GM12878 (cell line): ENCODE measurements around the gene DLGAP3.

ENCODE experiments used
- CREB1 ChIP-seq: IDR thresholded peaks from 2 replicates; pipeline ENCODE4 v1.6.1; 2012; ENCODE audit warnings: low read depth, mild to moderate bottlenecking, inconsistent platforms
- FOXK2 ChIP-seq: fragments of 450-650 bp; IDR thresholded peaks from 2 replicates; pipeline ENCODE4 v1.6.1; 2017; ENCODE audit warnings: mild to moderate bottlenecking, moderate library complexity
- POLR2A ChIP-seq: IDR thresholded peaks from 2 replicates; pipeline ENCODE4 v1.6.1; 2011; ENCODE audit warnings: low read depth, mild to moderate bottlenecking, low read length
- RAD21 ChIP-seq: IDR thresholded peaks from 2 replicates; pipeline ENCODE4 v1.6.1; 2011; ENCODE audit warnings: mild to moderate bottlenecking, low read depth, low read length, moderate library complexity; ENCODE audit not compliant: insufficient read depth
- SRF ChIP-seq, 2 experiments: IDR thresholded peaks; 2 replicates each; pipeline ENCODE4 v1.6.1; 2011; ENCODE audit warnings: low read depth in 2 of 2, low read length in 2 of 2, mild to moderate bottlenecking in 1 of 2, moderate library complexity in 1 of 2
- TCF12 ChIP-seq: IDR thresholded peaks from 2 replicates; pipeline ENCODE4 v1.6.1; 2011; ENCODE audit warnings: low read depth, mild to moderate bottlenecking, low read length
- TF ChIP-seq, protein P1 (sequence below), 3 experiments: IDR thresholded peaks in 2 of 3; conservative IDR thresholded peaks in 1 of 3; 2 replicates each; pipeline ENCODE4 v1.5.1; 2011; ENCODE audit warnings: low read depth in 3 of 3, low read length in 3 of 3, mild to moderate bottlenecking in 3 of 3, control low read depth in 2 of 3, moderate library complexity in 2 of 3, inconsistent platforms in 1 of 3, mixed read lengths in 1 of 3; ENCODE audit not compliant: control insufficient read depth in 2 of 3, insufficient read depth in 1 of 3; ENCODE audit errors: extremely low read depth in 1 of 3
- TF ChIP-seq, protein P2 (sequence below): IDR thresholded peaks from 2 replicates; pipeline ENCODE4 v1.6.1; 2011; ENCODE audit warnings: low read depth, mild to moderate bottlenecking, low read length, moderate library complexity, borderline replicate concordance; ENCODE audit errors: extremely low read depth
- TF ChIP-seq, protein P3 (sequence below): fragments of 450-650 bp; IDR thresholded peaks from 2 replicates; pipeline ENCODE4 v1.6.1; 2017; ENCODE audit warnings: mild to moderate bottlenecking
- TF ChIP-seq, protein P4 (sequence below): IDR thresholded peaks from 2 replicates; pipeline ENCODE4 v1.6.1; 2012; ENCODE audit warnings: improper control_type of control experiment, low read depth, low read length; ENCODE audit not compliant: insufficient replicate concordance
- TF ChIP-seq, protein P5 (sequence below): IDR thresholded peaks from 2 replicates; pipeline ENCODE4 v1.6.1; 2011; ENCODE audit warnings: borderline replicate concordance, low read depth, mild to moderate bottlenecking, moderate library complexity, low read length; ENCODE audit not compliant: insufficient read depth, poor library complexity, severe bottlenecking

DNA sequence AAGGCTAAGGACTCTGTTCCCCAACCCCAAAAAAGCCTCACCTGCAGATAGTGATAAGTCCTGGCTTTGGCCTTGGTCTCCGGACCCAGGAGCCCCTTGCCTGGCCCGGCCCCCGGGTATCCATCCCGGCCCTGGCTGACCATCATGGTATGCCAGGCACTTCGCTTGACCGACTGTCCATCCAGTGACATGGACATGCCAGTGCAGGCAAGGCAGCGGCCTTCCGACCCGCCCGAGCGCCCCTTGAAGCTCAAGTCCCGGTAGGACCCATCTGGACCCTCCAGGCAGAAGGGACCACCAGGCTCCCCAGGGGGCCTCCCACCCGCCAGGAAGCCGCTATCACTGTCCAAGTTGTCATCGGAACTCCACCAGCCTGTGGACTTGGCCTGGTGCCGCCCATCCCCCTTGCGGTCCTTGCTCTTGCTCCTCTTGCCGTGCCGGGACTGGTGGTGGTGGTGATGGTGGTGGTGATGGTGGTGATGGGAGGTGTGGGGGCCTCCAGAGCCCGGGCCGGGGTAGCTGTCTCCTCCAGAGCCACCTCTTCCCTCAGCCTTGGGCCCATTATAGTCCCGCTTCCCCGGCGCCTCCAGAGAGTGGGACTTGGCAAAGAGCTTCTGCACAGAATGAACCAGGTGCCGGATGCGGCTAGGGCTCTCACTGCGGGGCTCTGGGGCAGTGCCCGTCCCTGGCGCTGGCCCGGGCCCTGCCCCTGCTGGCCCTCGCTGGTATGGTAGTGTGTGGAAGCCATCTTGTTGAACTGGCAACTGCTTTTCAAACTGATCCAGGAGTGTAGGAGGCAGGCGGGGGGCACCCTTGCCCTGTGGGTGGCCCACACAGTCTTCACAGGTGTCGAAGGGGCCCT is 25.0 kb downstream of the DLGAP3 start:
- TF ChIP-seq, protein P1, sequence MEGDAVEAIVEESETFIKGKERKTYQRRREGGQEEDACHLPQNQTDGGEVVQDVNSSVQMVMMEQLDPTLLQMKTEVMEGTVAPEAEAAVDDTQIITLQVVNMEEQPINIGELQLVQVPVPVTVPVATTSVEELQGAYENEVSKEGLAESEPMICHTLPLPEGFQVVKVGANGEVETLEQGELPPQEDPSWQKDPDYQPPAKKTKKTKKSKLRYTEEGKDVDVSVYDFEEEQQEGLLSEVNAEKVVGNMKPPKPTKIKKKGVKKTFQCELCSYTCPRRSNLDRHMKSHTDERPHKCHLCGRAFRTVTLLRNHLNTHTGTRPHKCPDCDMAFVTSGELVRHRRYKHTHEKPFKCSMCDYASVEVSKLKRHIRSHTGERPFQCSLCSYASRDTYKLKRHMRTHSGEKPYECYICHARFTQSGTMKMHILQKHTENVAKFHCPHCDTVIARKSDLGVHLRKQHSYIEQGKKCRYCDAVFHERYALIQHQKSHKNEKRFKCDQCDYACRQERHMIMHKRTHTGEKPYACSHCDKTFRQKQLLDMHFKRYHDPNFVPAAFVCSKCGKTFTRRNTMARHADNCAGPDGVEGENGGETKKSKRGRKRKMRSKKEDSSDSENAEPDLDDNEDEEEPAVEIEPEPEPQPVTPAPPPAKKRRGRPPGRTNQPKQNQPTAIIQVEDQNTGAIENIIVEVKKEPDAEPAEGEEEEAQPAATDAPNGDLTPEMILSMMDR (IDR thresholded peaks at IDR 0.05 in 2 of 3, conservative IDR thresholded peaks at IDR 0.05 in 1 of 3; ENCODE audit: control insufficient read depth in 2 of 3, extremely low read depth in 1 of 3, insufficient read depth in 1 of 3, low read depth in 3 of 3, low read length in 3 of 3): no peak
- TF ChIP-seq SRF (IDR thresholded peaks at IDR 0.05; ENCODE audit: low read depth in 2 of 2, low read length in 2 of 2): no peak
- TF ChIP-seq, protein P2, sequence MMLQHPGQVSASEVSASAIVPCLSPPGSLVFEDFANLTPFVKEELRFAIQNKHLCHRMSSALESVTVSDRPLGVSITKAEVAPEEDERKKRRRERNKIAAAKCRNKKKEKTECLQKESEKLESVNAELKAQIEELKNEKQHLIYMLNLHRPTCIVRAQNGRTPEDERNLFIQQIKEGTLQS: no peak
- no peak for TF ChIP-seq POLR2A
- TF ChIP-seq FOXK2: no peak
- no peak for TF ChIP-seq CREB1
- TF ChIP-seq, protein P3, sequence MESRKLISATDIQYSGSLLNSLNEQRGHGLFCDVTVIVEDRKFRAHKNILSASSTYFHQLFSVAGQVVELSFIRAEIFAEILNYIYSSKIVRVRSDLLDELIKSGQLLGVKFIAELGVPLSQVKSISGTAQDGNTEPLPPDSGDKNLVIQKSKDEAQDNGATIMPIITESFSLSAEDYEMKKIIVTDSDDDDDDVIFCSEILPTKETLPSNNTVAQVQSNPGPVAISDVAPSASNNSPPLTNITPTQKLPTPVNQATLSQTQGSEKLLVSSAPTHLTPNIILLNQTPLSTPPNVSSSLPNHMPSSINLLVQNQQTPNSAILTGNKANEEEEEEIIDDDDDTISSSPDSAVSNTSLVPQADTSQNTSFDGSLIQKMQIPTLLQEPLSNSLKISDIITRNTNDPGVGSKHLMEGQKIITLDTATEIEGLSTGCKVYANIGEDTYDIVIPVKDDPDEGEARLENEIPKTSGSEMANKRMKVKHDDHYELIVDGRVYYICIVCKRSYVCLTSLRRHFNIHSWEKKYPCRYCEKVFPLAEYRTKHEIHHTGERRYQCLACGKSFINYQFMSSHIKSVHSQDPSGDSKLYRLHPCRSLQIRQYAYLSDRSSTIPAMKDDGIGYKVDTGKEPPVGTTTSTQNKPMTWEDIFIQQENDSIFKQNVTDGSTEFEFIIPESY: no peak
- TF ChIP-seq, protein P4, sequence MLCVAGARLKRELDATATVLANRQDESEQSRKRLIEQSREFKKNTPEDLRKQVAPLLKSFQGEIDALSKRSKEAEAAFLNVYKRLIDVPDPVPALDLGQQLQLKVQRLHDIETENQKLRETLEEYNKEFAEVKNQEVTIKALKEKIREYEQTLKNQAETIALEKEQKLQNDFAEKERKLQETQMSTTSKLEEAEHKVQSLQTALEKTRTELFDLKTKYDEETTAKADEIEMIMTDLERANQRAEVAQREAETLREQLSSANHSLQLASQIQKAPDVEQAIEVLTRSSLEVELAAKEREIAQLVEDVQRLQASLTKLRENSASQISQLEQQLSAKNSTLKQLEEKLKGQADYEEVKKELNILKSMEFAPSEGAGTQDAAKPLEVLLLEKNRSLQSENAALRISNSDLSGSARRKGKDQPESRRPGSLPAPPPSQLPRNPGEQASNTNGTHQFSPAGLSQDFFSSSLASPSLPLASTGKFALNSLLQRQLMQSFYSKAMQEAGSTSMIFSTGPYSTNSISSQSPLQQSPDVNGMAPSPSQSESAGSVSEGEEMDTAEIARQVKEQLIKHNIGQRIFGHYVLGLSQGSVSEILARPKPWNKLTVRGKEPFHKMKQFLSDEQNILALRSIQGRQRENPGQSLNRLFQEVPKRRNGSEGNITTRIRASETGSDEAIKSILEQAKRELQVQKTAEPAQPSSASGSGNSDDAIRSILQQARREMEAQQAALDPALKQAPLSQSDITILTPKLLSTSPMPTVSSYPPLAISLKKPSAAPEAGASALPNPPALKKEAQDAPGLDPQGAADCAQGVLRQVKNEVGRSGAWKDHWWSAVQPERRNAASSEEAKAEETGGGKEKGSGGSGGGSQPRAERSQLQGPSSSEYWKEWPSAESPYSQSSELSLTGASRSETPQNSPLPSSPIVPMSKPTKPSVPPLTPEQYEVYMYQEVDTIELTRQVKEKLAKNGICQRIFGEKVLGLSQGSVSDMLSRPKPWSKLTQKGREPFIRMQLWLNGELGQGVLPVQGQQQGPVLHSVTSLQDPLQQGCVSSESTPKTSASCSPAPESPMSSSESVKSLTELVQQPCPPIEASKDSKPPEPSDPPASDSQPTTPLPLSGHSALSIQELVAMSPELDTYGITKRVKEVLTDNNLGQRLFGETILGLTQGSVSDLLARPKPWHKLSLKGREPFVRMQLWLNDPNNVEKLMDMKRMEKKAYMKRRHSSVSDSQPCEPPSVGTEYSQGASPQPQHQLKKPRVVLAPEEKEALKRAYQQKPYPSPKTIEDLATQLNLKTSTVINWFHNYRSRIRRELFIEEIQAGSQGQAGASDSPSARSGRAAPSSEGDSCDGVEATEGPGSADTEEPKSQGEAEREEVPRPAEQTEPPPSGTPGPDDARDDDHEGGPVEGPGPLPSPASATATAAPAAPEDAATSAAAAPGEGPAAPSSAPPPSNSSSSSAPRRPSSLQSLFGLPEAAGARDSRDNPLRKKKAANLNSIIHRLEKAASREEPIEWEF: no peak
- TF ChIP-seq, protein P5, sequence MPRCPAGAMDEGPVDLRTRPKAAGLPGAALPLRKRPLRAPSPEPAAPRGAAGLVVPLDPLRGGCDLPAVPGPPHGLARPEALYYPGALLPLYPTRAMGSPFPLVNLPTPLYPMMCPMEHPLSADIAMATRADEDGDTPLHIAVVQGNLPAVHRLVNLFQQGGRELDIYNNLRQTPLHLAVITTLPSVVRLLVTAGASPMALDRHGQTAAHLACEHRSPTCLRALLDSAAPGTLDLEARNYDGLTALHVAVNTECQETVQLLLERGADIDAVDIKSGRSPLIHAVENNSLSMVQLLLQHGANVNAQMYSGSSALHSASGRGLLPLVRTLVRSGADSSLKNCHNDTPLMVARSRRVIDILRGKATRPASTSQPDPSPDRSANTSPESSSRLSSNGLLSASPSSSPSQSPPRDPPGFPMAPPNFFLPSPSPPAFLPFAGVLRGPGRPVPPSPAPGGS: no peak
- no peak for TF ChIP-seq TCF12
- TF ChIP-seq RAD21: no peak
